Neural cell (in vitro differentiated cells): ENCODE measurements around the gene SPANXA1. TPM values are rescaled to one million over a fixed set of nuclear protein-coding genes. Genes with fewer than 3 reads are reported as not detected.
"Not testable (repeated sequence)": the region's sequence is repeated elsewhere in the genome, so short reads cannot be mapped to it uniquely, and the experiment has no call there.

ENCODE experiments used
- H2AFZ ChIP-seq: fragments of 200-600, 300-800 bp; sonication (generic), shearing (Covaris generic); 2 replicates; pipeline ENCODE4 v1.6.0; 2014; ENCODE audit warnings: low read depth, mild to moderate bottlenecking, antibody characterized with exemption, low read length, moderate library complexity
- H3F3A ChIP-seq: fragments of 200-600 bp; shearing (Covaris generic); 2 replicates; pipeline ENCODE4 v1.6.1; 2016; ENCODE audit warnings: mild to moderate bottlenecking, moderate library complexity, mixed read lengths, antibody characterized with exemption, low read length; ENCODE audit not compliant: insufficient read depth, poor library complexity, severe bottlenecking
- H3K27ac ChIP-seq: fragments of 200-600, 300-800 bp; sonication (generic), shearing (Covaris generic); 2 replicates; pipeline ENCODE4 v1.5.1; 2014; ENCODE audit warnings: mild to moderate bottlenecking, low read length, moderate library complexity
- H3K27me3 ChIP-seq: fragments of 300-800, 200-600 bp; sonication (generic), shearing (Covaris generic); 2 replicates; pipeline ENCODE4 v1.6.0; 2014; ENCODE audit warnings: mild to moderate bottlenecking, low read depth, low read length, moderate library complexity; ENCODE audit not compliant: insufficient read depth
- H3K36me3 ChIP-seq: fragments of 300-800, 200-600 bp; sonication (generic), shearing (Covaris generic); 2 replicates; pipeline ENCODE4 v1.5.1; 2014; ENCODE audit warnings: mild to moderate bottlenecking, antibody characterized with exemption, low read length, moderate library complexity; ENCODE audit not compliant: insufficient read depth
- H3K4me2 ChIP-seq: fragments of 300-800, 200-600 bp; sonication (generic), shearing (Covaris generic); 2 replicates; pipeline ENCODE4 v1.6.0; 2014; ENCODE audit warnings: mild to moderate bottlenecking, low read length
- H3K4me3 ChIP-seq: fragments of 300-800, 200-600 bp; sonication (generic), shearing (Covaris generic); 2 replicates; pipeline ENCODE4 v1.5.1; 2014; ENCODE audit warnings: mild to moderate bottlenecking, low read length, moderate library complexity
- H3K79me2 ChIP-seq: fragments of 200-600 bp; shearing (Covaris generic); replicated peaks from 2 replicates; pipeline ENCODE4 v1.6.0; 2014; ENCODE audit warnings: mild to moderate bottlenecking, low read length, moderate library complexity; ENCODE audit not compliant: insufficient read depth
- H3K9ac ChIP-seq: fragments of 300-800, 200-600 bp; sonication (generic), shearing (Covaris generic); 2 replicates; pipeline ENCODE4 v1.6.1; 2016; ENCODE audit warnings: mild to moderate bottlenecking, low read length, mixed read lengths
- H3K9me2 ChIP-seq: fragments of 200-600 bp; shearing (Covaris generic); 2 replicates; pipeline ENCODE4 v1.6.1; 2016; ENCODE audit warnings: mild to moderate bottlenecking, low read length, mixed read lengths; ENCODE audit not compliant: insufficient read depth
- H3K9me3 ChIP-seq: fragments of 200-600, 300-800 bp; sonication (generic), shearing (Covaris generic); 2 replicates; pipeline ENCODE4 v1.6.1; 2016; ENCODE audit warnings: mild to moderate bottlenecking, mixed run types, low read length, moderate library complexity, mixed read lengths
- H4K20me1 ChIP-seq: fragments of 200-600 bp; shearing (Covaris generic); 2 replicates; pipeline ENCODE4 v1.6.1; 2016; ENCODE audit warnings: mild to moderate bottlenecking, mixed run types; ENCODE audit not compliant: insufficient read depth
- CTCF ChIP-seq: fragments of 450-650 bp; IDR thresholded peaks from 2 replicates; pipeline ENCODE4 v1.5.1; 2014; ENCODE audit warnings: antibody characterized with exemption, mild to moderate bottlenecking, moderate library complexity; ENCODE audit not compliant: poor library complexity, severe bottlenecking
- EP300 ChIP-seq: fragments of 450-650 bp; conservative IDR thresholded peaks from 2 replicates; pipeline ENCODE4 v1.6.1; 2014; ENCODE audit warnings: antibody characterized with exemption, mild to moderate bottlenecking, moderate library complexity; ENCODE audit not compliant: poor library complexity, severe bottlenecking
- EZH2 ChIP-seq: fragments of 200-600, 300-800 bp; shearing (Covaris generic), sonication (generic); IDR thresholded peaks from 2 replicates; pipeline ENCODE4 v1.6.1; 2014; ENCODE audit warnings: antibody characterized with exemption, low read length, borderline replicate concordance, mild to moderate bottlenecking; ENCODE audit not compliant: insufficient read depth, poor library complexity, severe bottlenecking
- MXI1 ChIP-seq: fragments of 450-650 bp; conservative IDR thresholded peaks from 2 replicates; pipeline ENCODE4 v1.6.1; 2014; ENCODE audit warnings: antibody characterized with exemption, mild to moderate bottlenecking; ENCODE audit not compliant: poor library complexity, severe bottlenecking
- POLR2AphosphoS5 ChIP-seq: IDR thresholded peaks from 2 replicates; pipeline ENCODE4 v1.6.1; 2012
- RAD21 ChIP-seq: fragments of 450-650 bp; conservative IDR thresholded peaks from 2 replicates; pipeline ENCODE4 v1.6.1; 2014; ENCODE audit warnings: antibody characterized with exemption, mild to moderate bottlenecking, moderate library complexity
- SMC3 ChIP-seq: fragments of 450-650 bp; conservative IDR thresholded peaks from 2 replicates; pipeline ENCODE4 v1.6.1; 2014; ENCODE audit warnings: antibody characterized with exemption, mild to moderate bottlenecking, moderate library complexity; ENCODE audit not compliant: poor library complexity
- TAF1 ChIP-seq: IDR thresholded peaks from 2 replicates; pipeline ENCODE4 v1.6.1; 2012; ENCODE audit warnings: low read depth
- polyA plus RNA-seq: library from polyadenylated mRNA; depleted of rRNA; stranded (reverse); fragments of >200 nt; gene quantifications from 2 replicates; pipeline ENCODE4 v1.2.3, GENCODE V29; 2014
- TF ChIP-seq, protein P1 (sequence below): IDR thresholded peaks from 2 replicates; pipeline ENCODE4 v1.6.1; 2012; ENCODE audit warnings: borderline replicate concordance

Gene SPANXA1
- polyA plus RNA-seq, 1 donor from 2014 or later: not detected

DNA sequence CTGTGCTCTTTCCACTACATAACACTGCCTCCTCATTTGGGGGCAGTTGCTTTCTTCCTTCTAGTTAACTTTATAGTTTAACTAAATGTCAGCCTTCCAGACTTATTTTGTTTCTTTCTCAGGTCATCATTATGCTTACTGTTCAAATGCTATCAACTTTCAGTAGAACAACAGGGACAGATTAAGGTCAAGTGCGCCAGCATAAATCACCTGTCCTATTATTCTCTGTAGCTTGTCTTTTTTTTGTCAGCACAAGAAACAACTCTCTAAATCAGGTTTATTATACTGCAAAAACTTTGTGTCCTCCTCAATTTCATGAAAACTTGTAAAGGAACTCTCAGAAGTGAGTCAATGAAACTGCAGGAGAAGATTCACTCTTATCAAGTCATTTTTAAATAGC is 24.6 kb upstream of the SPANXA1 start:
- Histone ChIP-seq H3K27ac (no peak overlapping the region), H3K9me3 (no peaks in the 10 kb centered on the region), H3K27me3 (no peaks in the 10 kb centered on the region), H2AFZ (no peak overlapping the region), H3K4me2 (no peak overlapping the region), H4K20me1 (no peaks in the 10 kb centered on the region), H3K79me2 (no peaks in the 10 kb centered on the region), H3K4me3 (no peak overlapping the region), H3K36me3 (no peaks in the 10 kb centered on the region), H3K9ac (no peak overlapping the region), H3F3A (no peaks in the 10 kb centered on the region), H3K9me2 (no peaks in the 10 kb centered on the region)
- TF ChIP-seq RAD21 (no peak), SMC3 (no peak), CTCF (no peak), EP300 (no peak), POLR2AphosphoS5 (no peak), MXI1 (no peak), TAF1 (no peak), EZH2 (no peak)
- TF ChIP-seq, protein P1, sequence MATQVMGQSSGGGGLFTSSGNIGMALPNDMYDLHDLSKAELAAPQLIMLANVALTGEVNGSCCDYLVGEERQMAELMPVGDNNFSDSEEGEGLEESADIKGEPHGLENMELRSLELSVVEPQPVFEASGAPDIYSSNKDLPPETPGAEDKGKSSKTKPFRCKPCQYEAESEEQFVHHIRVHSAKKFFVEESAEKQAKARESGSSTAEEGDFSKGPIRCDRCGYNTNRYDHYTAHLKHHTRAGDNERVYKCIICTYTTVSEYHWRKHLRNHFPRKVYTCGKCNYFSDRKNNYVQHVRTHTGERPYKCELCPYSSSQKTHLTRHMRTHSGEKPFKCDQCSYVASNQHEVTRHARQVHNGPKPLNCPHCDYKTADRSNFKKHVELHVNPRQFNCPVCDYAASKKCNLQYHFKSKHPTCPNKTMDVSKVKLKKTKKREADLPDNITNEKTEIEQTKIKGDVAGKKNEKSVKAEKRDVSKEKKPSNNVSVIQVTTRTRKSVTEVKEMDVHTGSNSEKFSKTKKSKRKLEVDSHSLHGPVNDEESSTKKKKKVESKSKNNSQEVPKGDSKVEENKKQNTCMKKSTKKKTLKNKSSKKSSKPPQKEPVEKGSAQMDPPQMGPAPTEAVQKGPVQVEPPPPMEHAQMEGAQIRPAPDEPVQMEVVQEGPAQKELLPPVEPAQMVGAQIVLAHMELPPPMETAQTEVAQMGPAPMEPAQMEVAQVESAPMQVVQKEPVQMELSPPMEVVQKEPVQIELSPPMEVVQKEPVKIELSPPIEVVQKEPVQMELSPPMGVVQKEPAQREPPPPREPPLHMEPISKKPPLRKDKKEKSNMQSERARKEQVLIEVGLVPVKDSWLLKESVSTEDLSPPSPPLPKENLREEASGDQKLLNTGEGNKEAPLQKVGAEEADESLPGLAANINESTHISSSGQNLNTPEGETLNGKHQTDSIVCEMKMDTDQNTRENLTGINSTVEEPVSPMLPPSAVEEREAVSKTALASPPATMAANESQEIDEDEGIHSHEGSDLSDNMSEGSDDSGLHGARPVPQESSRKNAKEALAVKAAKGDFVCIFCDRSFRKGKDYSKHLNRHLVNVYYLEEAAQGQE: no peak

- not testable (repeated sequence) for H3F3A ChIP-seq, H3K27ac ChIP-seq, H3K9me2 ChIP-seq
Observed at GRCh38 chrX:141589408-141589807, 4.9 kb upstream of the SPANXA1 start, which contains the start of gene SPANXA2. TSS of gene SPANXA2 (plus strand) at chrX:141589708. CDS start at chrX:141589768, 60 bp downstream.

GRCh38 chrX:141542551-141542950 is 42.0 kb downstream of the SPANXA1 start:
- H3K4me2 ChIP-seq, H3K79me2 ChIP-seq, H3K36me3 ChIP-seq, H3K27me3 ChIP-seq, H3K9me3 ChIP-seq, H3K27ac ChIP-seq, H3K9ac ChIP-seq, H2AFZ ChIP-seq, H4K20me1 ChIP-seq, H3F3A ChIP-seq, H3K4me3 ChIP-seq, H3K9me2 ChIP-seq: not testable (repeated sequence)

More at GRCh38 chrX:141589408-141589807, 4.9 kb upstream of the SPANXA1 start, which contains the start of gene SPANXA2:
- H4K20me1 ChIP-seq, H3K79me2 ChIP-seq, H3K4me3 ChIP-seq, H3K27me3 ChIP-seq, H3K4me2 ChIP-seq, H3K9ac ChIP-seq, H3K36me3 ChIP-seq, H3K9me3 ChIP-seq, H2AFZ ChIP-seq: not testable (repeated sequence)

Other genes with a start within 250 kb of the SPANXA1 start
- gene SPANXA2, start 5.0 kb upstream of the SPANXA1 start, polyA plus RNA-seq: not detected in 2 replicates
- not detected in 2 replicates for gene SPANXD, start 114.0 kb upstream of the SPANXA1 start, polyA plus RNA-seq